NCI-H2029 (cell line): ENCODE results near the gene MAP4K4.

Source experiments
- DNase-seq: peaks from one replicate; lab custom pipeline; 2025; lab: John Stamatoyannopoulos, UW

MAP4K4 gene

DNA sequence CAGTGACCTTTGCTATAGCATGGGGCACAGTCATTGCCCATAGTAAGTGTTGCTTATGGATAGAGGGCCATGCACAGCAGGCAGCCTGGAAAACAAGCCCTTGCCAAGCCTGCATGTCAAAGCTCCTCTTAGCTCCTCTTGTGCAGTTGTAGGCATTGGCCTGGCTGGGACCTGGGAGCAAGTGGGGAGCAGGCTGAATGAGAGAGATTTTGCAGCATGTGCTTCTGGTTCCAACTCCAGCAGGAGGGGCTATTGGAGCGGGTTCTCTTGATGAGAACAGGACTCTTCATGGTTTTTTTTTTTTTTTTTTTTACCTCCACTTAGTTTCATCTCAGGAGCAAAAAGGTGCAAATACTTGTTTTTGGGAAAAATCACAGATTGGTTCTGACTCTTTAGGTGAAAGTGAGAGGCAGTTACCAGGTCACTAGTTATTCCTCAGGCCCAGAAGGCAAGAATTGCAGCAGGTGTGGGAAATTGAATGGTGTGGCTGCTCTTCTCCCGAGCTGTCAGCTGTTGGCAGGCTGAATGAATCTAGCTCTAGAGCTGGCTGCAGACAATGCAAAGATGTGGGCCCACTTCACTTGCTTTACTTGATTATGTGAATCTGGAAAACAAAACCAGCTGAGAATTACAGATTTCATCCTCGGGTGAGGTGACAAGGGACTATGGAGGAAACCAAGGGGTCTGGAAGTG, 95.9 kb downstream of the MAP4K4 start:
- no peak for DNase-seq

- no peak for DNase-seq
Measured at GRCh38 chr2:101794141-101794540, 96.6 kb downstream of the MAP4K4 start.

DNA sequence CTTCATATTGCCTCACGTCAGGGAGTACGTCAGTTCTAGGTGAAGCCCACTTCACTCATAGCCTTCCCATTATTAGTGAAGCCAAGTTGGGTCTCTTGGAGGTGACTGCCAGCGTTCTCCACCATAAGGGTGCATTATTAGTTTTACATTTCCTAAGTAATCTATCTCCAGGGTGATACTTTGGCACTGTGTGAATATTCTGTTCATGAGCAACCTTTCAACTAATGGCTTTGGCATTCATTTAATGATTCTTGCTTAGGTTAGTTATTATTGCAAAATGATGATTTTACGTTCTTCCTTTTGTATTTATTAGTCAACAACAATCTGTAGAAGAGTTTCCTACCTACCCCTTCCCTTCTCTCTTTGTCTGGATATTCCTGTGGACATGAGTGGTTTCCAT, 97.5 kb downstream of the MAP4K4 start:
- DNase-seq, result no peak

GRCh38 chr2:101796825-101797600, 99.5 kb downstream of the MAP4K4 start:
- DNase-seq, result no peak

DNA sequence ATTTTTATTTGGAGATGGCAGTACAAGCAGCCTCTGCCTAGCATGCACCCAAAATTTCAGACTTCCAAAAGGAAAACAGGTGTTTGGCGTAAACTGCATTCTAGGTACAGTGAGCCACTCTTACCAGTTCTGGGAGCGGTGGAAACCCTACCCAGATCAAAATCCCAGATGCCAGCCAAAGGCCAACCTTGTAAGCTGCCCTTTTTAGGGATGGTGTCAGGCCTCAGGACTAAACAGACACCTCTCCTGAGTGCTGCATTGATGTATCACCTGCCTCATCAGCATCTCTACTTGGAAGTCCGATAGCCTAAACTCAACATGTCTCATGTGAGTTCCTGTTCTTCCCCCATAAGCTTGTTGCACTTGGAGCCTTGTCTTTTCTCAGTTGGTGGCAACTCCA, 104.0 kb downstream of the MAP4K4 start:
- DNase-seq, result no peak

DNA sequence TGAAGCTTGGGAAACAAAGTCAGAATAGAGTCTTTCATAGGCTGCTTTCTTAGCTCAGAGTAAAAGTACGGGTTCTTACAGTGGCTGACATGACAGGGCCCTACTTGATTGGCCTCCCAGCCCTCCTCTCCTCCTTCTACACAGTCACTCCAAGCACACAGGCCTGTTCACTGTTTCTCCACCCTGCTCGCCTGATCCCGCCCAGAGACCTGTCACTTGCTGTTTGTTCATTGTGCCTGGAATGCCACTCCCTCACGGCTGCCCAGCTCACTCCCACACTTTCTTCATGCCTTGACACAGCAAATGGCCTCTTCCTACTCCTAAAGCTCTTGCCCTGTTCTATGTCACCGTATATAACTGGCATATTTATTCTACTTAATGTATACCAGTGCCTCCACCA, 104.8 kb downstream of the MAP4K4 start:
- no peak for DNase-seq

GRCh38 chr2:101803128-101803527, 105.6 kb downstream of the MAP4K4 start:
- DNase-seq, result no peak

DNA sequence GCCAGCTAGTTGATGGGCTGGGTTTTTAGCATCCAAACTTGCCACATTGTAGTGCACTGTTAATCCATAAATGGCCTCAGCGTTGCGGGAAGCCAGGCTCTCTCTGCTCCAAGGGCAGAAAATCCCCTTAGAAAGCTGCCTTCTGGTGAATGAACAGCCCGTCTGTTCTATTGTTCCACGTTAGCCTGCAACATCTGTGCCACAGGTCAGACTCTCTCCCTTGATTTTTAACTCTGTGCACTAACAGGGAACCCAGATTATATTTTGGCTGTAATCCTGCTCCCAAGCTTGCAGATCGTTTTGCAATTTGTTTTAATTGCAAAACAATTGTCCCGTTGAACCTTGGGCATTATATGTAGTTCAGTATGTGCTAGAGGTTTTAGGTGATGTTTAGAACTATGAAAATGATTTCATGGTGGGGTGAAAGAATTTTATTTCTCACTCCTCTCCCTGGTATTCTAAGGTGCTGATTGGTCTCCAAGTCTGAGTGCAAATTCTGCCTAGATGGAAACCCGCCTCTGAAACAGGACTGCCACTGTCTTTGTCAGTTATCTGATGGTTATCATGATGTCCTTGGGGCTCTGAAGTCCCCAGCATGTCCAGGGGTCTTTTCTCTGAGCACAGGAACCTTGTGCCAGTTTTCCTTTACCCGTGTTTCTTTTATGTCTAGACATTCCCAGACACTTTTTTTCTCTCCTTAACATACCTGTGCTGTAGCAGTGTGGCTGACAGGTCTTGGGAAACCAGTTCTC, 106.6 kb downstream of the MAP4K4 start:
- DNase-seq, result no peak

DNA sequence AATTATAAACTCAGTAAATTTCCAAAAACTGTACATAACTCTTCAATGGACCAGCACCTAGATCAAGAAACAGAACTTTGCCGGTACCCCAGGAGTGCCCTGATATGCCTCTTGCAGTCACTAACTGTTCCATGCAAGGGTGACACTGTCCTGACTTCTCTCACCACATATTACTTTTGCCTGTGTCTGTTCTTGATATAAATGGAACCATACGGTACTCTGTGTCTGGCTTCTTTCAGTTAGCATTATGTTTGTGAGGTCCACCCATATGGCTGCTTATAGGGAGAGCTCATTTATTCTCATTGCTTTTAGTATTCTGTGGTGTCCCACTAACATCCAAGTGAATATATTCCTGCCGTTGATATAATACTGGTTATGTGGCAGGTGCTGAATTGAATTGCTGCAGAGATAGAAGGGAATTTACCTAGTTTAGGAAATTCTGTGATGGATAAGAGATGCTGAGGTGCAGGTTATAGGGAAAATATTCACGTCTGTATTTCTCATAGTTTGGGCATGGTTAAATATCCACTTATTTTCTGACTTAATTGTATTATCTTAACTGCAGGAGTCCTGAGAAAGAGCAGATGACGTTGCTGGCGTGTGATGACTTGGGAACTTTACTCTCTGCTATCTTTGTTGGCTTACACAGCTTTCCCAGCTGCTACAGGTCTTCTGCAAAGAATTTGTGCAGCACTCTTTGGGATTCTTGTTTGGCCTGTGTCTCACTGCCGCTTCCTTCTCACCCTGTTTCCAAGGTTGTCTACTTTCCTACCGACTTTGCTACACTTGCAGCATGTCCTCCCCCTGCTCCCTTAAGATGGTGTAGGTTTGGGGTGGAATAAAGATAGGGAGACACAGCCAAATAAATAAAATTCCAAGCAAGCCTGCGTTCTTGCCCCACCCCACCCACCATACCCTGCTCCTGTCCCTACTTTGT, 107.9 kb downstream of the MAP4K4 start:
- DNase-seq, result no peak

GRCh38 chr2:101806123-101806522, 108.6 kb downstream of the MAP4K4 start:
- DNase-seq, result no peak

DNA sequence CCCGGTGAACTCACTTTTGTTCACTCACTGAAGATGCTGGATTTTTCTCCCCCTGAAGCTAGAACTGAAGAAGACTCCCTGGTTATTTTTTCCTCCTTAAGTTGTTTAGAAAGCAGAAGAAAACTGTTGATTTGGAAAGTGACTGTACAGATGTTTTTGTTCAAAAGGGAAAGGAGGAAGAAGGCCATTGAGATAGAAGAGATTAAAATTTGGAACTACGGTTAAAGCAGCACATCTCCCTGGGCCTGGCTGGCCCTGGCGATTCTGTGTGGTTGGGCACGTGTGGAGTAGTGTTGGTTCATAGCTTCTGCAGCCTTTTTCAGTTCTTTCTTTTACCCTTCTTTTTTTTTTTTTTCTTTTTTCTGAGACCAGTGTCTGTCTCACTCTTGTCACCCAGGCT, 109.2 kb downstream of the MAP4K4 start:
- no peak for DNase-seq

- DNase-seq, result no peak
Measured at GRCh38 chr2:101807242-101807641, 109.7 kb downstream of the MAP4K4 start.

DNA sequence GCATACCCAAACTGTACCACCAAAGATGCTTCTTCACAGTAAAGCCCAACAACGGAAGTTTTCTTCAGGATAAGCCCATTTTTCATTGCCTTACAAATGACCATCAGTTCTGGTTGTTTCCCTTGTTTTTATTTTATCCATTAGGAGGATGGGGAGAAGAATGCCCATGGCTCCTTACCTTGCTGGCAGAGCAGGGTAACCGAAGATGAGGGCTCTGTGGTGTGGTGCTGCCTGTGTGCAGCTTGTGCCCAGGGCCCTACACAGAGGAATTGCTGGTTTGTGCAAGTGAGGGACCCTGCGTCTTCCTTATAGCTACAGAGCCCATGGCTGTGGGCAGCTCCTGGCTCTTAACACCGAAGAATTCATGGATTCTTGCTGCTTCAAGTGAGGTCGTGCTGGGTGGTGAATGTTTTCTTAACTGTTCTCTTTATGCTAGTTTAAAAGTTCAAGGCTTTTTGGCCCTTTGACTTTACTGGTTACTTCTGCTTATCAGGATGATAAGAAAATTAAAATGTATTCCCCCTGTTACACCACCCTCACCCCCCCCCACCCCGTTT, 110.6 kb downstream of the MAP4K4 start:
- DNase-seq, result no peak

GRCh38 chr2:101809698-101810097, 112.2 kb downstream of the MAP4K4 start:
- DNase-seq, result no peak

DNA sequence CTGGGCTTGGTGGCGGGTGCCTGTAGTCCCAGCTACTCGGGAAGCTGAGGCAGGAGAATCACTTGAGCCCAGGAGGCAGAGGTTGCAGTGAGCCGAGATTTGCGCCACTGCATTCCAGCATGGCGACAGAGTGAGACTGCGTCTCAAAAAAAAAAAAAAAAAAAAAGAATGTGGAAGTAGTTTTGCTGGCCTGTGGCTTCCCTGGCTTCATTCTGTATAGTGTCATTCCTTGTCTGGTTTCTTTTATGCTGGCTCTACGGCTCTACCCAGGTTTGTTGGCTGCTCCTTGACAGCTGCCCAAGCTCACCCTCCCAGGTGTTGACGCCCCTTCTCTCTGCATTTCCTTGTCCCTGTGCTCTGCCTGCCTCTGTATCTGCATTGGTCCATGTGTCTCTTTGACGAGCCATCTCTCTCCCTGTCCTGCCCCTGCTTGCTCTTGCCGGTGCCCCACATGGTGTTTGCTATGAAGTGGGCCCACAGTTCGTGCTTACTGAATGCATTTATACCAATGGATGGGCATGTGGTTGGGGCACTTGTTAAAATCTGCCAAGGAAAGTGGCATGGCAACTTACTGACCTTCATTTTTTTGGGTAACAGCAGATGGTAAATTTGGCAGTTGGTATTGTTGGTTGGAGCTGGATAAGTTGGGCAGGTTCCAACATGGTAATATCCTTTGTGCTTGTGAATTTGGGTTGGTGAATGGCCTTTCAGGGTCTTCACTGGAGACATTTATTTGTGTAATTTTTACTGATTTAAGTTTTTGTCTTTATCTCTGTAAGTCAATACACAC, 113.9 kb downstream of the MAP4K4 start:
- no peak for DNase-seq

- DNase-seq, result no peak
Measured at GRCh38 chr2:101812226-101812625, 114.7 kb downstream of the MAP4K4 start.

DNA sequence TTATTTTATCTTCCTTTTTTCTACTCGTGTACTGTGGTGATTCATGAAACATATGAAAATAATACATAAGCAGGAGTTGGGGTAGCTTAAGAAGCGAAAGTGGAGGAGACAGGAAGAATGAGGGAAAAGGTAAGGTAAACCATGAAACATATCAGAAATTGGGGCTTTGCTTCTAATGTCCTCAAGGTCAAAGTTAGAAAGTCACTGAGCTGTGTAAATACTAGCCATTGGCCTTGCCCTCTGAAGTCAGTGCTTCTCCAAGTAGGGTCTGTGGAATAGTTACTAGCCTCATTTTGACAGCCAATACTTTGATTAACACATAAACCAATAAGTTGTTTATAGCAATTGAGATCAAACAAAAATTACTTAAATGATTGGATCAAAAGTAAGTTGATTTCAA, 117.2 kb downstream of the MAP4K4 start:
- DNase-seq, result no peak

GRCh38 chr2:101815154-101815553, 117.6 kb downstream of the MAP4K4 start:
- no peak for DNase-seq

- DNase-seq, result no peak
Measured at GRCh38 chr2:101815739-101816391, 118.4 kb downstream of the MAP4K4 start.

GRCh38 chr2:101816598-101816997, 119.1 kb downstream of the MAP4K4 start:
- DNase-seq, result no peak
